HG02870 (cell line): Measurements from ENCODE around the gene ADAMTS3.

Source experiments
- ATAC-seq: cut with Tn5 transposase; IDR thresholded peaks from one replicate; pipeline ENCODE4 v1.9.1; 2021; ENCODE audit warnings: mild to moderate bottlenecking, moderate library complexity; ENCODE audit not compliant: unreplicated experiment

The ADAMTS3 gene

GRCh38 chr4:72422416-72422815 is 146.6 kb downstream of the ADAMTS3 start:
- ATAC-seq = no peak

GRCh38 chr4:72418458-72418857 is 150.6 kb downstream of the ADAMTS3 start:
- no peak for ATAC-seq

GRCh38 chr4:72410158-72410557 is 158.9 kb downstream of the ADAMTS3 start:
- ATAC-seq = no peak

GRCh38 chr4:72408568-72408967 is 160.5 kb downstream of the ADAMTS3 start:
- ATAC-seq = no peak

- no peak for ATAC-seq
These were observed 163.6 kb downstream of the ADAMTS3 start for GRCh38 chr4:72405417-72405816.

- no peak for ATAC-seq
These were observed 171.7 kb downstream of the ADAMTS3 start for GRCh38 chr4:72397314-72397713.

GRCh38 chr4:72394012-72394663 is 174.9 kb downstream of the ADAMTS3 start:
- ATAC-seq = no peak

GRCh38 chr4:72391281-72391680 is 177.7 kb downstream of the ADAMTS3 start:
- no peak for ATAC-seq

GRCh38 chr4:72390409-72390808 is 178.6 kb downstream of the ADAMTS3 start:
- no peak for ATAC-seq

GRCh38 chr4:72388521-72388920 is 180.5 kb downstream of the ADAMTS3 start:
- ATAC-seq = no peak

- ATAC-seq = no peak
These were observed 181.1 kb downstream of the ADAMTS3 start for GRCh38 chr4:72387959-72388358.

- ATAC-seq = no peak
These were observed 185.6 kb downstream of the ADAMTS3 start for GRCh38 chr4:72383439-72383838.

GRCh38 chr4:72378901-72379300 is 190.1 kb downstream of the ADAMTS3 start:
- ATAC-seq = no peak

GRCh38 chr4:72377491-72378194 is 191.4 kb downstream of the ADAMTS3 start:
- ATAC-seq = no peak

GRCh38 chr4:72376901-72377300 is 192.1 kb downstream of the ADAMTS3 start:
- ATAC-seq = no peak

GRCh38 chr4:72375073-72375736 is 193.8 kb downstream of the ADAMTS3 start:
- no peak for ATAC-seq

- no peak for ATAC-seq
These were observed 194.9 kb downstream of the ADAMTS3 start for GRCh38 chr4:72374159-72374558.

GRCh38 chr4:72366601-72367000 is 202.4 kb downstream of the ADAMTS3 start:
- no peak for ATAC-seq

- ATAC-seq = no peak
These were observed 203.0 kb downstream of the ADAMTS3 start for GRCh38 chr4:72365981-72366380.

GRCh38 chr4:72365016-72365415 is 204.0 kb downstream of the ADAMTS3 start:
- no peak for ATAC-seq

GRCh38 chr4:72360075-72360474 is 208.9 kb downstream of the ADAMTS3 start:
- no peak for ATAC-seq

- ATAC-seq = no peak
These were observed 210.5 kb downstream of the ADAMTS3 start for GRCh38 chr4:72358483-72358882.
